Measurements from ENCODE around the gene FADS3.

The FADS3 gene

DNA sequence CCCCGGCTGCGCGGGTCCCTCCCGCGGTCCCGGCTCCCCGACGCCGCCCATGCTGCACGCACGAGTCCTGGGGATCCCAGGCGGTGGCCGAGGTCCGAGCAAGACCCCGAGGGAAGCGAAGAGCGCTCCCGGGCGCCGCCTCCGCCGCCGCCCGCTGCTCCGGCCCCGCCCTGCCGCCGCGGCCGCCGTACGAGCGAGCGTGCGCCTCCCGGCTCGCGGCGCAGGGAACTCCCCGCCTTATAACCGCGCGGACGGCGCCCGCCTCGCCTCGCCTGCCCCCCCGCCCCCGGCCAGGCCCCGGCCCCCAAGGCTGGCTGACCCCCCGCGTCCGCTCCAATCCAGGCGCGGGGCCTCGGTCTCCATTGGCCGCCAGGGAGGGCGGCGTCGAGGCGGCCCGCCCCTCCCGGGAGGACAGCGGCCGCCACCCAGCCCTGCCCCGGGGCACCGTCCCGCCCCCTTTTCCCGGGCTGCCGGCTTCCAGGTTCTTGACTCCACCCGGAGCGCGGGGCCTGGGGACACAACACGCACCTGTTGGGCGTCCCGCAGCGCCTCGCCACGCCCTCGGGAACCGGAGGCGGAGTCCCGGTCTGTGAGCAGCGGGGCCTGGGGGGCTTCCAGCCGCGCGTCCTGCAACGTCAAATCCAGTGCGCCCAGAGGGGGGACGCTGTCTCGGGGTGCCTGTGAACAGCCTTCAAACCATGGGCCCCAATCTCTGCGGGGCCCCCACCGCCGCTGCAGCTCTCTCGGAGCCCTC lies at the start of gene FADS3:
TSS of gene FADS3 (minus strand) at position 215 of the 754 bp plus-strand sequence. CDS start at position 51, 164 bp downstream.
- DNase-seq (ENCODE audit: low spot score) (peak; percentile 92), FAIRE-seq (no peak)

DNA sequence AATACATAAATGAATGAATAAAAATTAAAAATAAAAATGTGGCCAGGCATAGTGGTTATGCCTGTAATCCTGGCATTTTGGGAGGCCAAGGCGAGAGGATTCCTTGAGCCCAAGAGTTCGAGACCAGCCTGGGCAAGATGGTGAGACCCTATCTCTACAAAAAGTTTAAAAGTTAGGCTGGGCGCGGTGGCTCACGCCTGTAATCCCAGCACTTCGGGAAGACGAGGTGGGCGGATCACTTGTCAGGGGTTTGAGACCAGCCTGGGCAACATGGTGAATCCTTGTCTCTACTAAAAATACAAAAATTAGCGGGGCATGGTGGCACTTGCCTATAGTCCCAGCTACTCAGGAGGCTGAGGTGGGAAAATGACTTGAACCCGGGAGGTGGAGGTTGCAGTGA lies 49.1 kb upstream of the FADS3 start:
- no peak for DNase-seq (ENCODE audit: low spot score)
- FAIRE-seq = no peak

GRCh38 chr11:61935861-61936260 lies 44.5 kb upstream of the FADS3 start:
- no peak for DNase-seq (ENCODE audit: low spot score)
- no peak for FAIRE-seq

DNA sequence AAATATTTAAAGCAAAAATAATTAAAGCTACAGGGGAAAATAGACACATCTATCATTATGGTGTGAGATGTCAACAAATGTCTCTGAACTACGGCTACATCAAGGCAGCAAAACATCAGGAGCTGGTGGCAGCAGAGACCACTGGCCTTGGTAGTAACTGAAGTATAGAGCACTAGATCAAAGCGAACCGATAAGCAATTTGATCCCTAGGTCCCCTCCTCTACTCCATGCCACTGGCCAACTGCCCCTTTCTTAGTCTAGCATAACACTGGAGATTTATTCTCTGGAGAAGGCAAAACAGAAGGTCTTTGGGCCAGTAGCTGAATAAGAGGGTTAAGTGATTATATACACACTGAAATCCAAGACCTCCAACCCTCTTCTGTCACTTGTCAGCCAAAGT lies 39.6 kb upstream of the FADS3 start:
- DNase-seq (ENCODE audit: low spot score) (no peak), FAIRE-seq (no peak)

DNA sequence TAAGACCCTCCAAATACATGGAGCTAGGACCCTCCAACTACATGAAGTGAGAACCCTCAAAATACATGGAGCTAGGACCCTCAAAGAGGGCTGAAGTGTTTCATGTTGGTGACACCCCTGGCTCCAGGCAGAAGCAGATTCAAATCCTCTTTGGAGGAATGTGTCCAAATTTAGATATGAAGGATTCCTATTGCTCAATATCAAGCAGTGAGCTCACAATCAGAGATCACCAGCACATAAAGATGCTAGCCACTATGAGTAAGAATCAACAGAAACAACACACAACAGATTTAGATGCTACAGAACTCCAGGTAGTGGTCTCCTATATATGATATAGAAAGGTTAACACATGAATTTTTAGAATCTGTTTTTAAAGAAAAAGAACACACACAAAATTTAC lies 37.3 kb upstream of the FADS3 start:
- DNase-seq (ENCODE audit: low spot score) (no peak), FAIRE-seq (no peak)

GRCh38 chr11:61927501-61927900 lies 36.2 kb upstream of the FADS3 start:
- FAIRE-seq = no peak
- DNase-seq (ENCODE audit: low spot score) = no peak

GRCh38 chr11:61926235-61926634 lies 34.9 kb upstream of the FADS3 start:
- FAIRE-seq = no peak
- no peak for DNase-seq (ENCODE audit: low spot score)

- DNase-seq (ENCODE audit: low spot score) = no peak
- no peak for FAIRE-seq
These were observed 34.4 kb upstream of the FADS3 start for GRCh38 chr11:61925736-61926135.

DNA sequence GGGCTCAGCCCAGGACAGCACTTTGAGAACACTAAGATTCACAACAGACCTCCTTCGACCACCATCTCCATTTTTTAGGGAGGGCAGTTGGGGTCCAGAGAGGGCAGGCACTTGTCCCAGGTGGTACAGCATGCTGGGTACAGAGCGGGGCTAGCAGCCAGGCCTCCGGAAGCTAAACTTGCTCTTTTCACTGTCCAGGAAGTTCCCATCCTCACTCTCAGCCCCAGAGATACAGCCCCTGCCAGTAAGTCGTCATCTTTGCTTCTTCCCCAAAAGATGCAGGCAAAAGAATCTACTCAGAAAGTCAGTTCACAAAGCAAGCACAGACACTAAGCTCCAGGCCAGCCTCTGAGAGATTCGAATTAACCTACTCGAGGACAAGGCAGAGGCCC lies 32.7 kb upstream of the FADS3 start:
- FAIRE-seq = no peak
- DNase-seq (ENCODE audit: low spot score) = no peak

DNA sequence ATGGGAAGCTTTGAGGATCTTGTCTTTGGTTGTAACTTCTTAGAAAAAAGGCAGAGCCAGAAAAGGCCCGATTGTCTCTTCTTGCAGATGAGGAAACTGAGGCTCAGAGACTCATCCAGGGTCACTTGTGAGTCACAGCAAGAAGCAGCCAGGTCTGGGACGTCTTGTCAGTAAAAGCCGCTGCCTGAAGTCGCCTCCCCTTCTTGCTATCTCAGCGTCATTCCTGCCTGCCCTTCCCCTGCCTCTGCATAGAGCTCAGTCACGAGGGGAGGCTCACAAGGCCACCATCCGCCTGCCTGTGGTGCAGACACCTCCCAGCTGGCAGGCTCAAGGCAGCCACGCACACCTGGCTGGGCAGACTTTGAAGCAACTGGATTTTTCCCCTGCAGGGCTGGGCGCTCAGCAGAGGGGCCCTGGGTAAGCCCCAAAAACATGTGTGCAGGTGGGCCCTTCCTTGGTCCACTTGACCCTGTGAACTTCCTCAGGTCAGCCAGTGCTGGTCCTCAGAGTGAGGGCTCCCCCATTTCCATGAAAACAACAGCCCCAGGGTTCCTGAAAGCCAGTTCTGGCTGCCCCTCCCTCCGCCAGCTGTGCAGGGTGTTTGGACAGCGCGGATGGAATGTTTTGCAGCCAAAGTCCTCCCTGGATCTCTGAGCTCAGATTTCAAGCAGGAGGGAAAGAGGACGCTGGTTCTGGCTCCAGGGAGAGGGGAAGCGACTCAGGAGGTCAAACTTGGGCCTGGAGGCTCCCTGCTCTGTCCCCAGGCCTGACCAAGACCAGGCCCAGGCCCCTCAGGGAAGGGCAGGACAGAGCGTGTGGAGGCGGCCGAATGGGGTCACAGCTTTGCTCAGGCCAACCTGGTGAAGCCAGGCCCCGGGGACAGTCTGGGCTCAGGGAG lies 32.1 kb upstream of the FADS3 start:
- FAIRE-seq = no peak
- no peak for DNase-seq (ENCODE audit: low spot score)

GRCh38 chr11:61922539-61922938 lies 31.2 kb upstream of the FADS3 start:
- no peak for FAIRE-seq
- DNase-seq (ENCODE audit: low spot score) = no peak

DNA sequence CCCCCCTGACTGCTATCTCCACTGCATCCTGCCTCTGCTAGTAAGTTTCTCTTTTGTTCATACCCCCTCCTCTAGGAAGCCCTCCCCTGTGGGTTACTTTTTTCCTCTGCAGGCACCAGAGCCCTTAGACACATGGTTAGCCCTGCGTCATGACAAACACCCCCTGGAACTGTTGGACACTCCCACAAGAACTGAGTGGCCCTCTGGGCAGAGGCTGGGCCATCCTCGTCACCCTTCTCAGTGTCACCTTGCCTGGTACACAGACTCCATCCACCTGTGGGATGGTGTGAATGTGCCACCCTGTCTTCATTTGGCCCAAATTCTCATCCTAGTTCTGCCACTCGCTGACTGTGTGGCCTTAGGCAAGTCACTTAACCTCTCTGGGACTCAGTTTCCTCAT lies 30.1 kb upstream of the FADS3 start:
- DNase-seq (ENCODE audit: low spot score) (no peak), FAIRE-seq (no peak)

- DNase-seq (ENCODE audit: low spot score) = no peak
- FAIRE-seq = no peak
These were observed 28.6 kb upstream of the FADS3 start for GRCh38 chr11:61919705-61920631.

DNA sequence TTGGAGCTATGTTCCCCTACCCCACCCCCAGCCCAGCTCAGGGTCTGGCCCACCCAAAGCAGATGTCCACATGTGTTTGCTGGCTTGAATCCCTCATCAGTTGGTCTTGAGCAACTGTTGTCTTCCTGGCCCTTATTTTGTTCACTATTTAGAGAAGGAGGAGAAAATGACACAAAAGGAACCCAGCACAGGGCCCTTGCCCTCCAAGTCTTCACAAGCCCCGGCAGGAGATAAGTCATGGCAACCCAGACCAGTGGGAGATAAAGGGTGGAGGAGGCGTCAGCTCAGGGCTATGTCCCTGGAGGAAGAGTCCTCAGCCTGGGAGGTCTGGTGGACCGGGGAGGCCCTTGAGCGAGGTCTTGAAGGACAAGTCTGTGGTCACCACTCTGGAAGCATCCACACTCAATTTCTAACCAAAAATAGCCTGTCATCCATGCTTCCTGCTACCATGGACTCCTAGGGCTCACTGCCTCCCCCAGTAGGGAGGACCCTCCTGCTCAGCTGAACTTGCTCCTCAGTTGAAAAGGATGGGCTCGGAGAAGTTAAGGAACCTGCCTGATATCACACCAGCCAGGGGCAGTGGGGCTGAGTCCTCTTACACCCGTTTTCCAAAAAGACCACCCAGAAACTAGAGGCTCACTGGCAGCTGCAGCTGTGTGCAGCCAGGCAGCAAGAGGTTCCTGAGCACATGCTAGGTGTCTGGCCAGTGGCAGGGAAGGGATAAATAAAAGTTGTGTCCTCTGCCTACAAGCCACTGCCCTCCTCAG lies 27.8 kb upstream of the FADS3 start:
- no peak for FAIRE-seq
- DNase-seq (ENCODE audit: low spot score) = no peak

GRCh38 chr11:61918251-61918937 lies 27.0 kb upstream of the FADS3 start:
- FAIRE-seq (no peak), DNase-seq (ENCODE audit: low spot score) (no peak)

DNA sequence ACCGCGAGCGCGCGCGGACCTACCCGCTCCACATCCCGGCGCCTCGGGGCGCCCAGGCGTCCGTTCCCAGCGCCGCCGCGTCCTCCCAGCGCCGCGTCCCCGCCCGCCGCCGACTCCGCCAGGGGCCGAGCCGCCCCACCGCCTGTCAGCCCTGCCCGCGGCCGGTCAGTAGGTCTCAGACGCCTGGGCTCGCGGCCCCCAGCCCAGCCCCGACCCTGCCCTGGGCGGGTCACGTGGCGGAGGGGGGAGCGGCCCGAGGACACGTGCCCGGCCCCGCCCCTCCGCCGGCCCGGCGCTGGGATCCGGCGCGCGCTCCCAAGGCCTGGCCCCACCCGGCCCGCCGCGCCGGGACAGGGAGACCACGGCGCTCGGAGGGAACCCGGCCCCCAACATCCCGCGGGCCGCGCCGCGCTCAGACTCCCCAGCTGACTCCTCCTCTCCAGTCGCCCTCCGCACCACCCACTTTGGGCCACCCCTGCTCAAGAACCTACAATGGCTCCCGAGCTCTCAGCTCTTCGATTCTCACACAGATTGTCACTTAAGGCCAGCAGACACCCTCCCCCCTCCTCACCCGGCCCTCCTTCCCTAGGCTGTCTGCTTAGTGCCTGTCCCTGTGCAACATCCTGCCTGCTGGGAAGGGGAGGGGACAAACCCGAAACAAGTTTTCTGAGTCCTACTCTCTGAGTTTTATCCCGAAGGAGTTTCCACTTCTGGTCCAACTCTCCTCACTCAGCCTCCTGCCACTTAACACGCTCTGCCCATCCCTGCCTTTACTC lies 26.2 kb upstream of the FADS3 start, which contains the start of gene RAB3IL1:
TSS of gene RAB3IL1 (minus strand) at position 233 of the 776 bp plus-strand sequence. CDS start at position 34, 199 bp downstream.
- peak; percentile 86 for DNase-seq (ENCODE audit: low spot score)
- FAIRE-seq = no peak

- FAIRE-seq (no peak), DNase-seq (ENCODE audit: low spot score) (no peak)
These were observed 25.5 kb upstream of the FADS3 start for GRCh38 chr11:61916737-61917333.

GRCh38 chr11:61914471-61915171 lies 23.3 kb upstream of the FADS3 start:
- no peak for FAIRE-seq
- DNase-seq (ENCODE audit: low spot score) = no peak
